ENCODE results near the gene ICAM4. TPM values are rescaled to one million over a fixed set of nuclear protein-coding genes. Genes with fewer than 3 reads are reported as not detected.

ICAM4 gene
- total and polyA plus RNA-seq, 2 of the 8 experiments (the other 6 are each of a cell fraction or from before 2014, with no cell fraction given) = 1.5 to 4.1 TPM

DNA sequence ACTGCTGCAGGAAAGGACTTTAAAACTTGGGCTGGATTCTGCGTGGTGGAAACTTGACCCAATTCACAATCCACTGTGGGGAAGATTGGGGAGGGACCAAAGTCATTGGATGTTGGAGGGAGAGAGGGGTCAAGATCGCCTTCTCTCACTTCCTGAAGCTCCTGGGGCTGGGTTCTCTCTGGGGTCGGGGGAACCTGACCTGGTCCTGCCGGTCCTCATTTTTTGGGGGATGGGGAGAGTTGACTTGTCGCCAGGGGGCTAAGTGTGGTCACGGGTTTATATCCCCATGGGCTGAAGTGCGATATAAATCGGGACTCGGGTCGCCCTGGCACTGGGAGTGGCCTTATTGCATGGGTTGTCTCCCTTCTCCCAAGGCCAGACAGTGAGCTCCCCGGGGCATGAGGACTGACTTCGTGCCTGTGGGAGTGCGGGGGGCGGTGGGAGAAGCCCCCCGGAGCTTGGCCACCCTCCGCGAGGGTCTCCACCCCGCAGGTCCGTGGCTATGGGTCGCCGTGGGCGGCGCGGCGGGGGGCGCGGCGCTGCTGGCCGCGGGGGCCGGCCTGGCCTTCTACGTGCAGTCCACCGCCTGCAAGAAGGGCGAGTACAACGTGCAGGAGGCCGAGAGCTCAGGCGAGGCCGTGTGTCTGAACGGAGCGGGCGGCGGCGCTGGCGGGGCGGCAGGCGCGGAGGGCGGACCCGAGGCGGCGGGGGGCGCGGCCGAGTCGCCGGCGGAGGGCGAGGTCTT lies 9.3 kb downstream of the ICAM4 start (continued):
- TF ChIP-seq FOSL1 (IDR thresholded peaks at IDR 0.05; ENCODE audit: insufficient read depth, low read depth, low read length) (no peak), EGR1 (IDR thresholded peaks at IDR 0.05; ENCODE audit: borderline replicate concordance, low read depth, low read length) (no peak), HDAC6 (IDR thresholded peaks at IDR 0.05; ENCODE audit: low read depth, low read length) (no peak), SAP30 (IDR thresholded peaks at IDR 0.05; ENCODE audit: insufficient read depth, insufficient replicate concordance, low read length) (no peak), SP2 (IDR thresholded peaks at IDR 0.05; ENCODE audit: low read length) (no peak), NRF1 (IDR thresholded peaks at IDR 0.05; ENCODE audit: low read depth, low read length) (no peak), JUND (IDR thresholded peaks at IDR 0.05; ENCODE audit: low read length) (no peak), GABPA (IDR thresholded peaks at IDR 0.05; ENCODE audit: borderline replicate concordance, insufficient read depth, low read length) (no peak)
- TF ChIP-seq, protein P1, sequence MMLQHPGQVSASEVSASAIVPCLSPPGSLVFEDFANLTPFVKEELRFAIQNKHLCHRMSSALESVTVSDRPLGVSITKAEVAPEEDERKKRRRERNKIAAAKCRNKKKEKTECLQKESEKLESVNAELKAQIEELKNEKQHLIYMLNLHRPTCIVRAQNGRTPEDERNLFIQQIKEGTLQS (IDR thresholded peaks at IDR 0.05; ENCODE audit: insufficient read depth, low read depth, low read length) = no peak
- TF ChIP-seq, protein P2, sequence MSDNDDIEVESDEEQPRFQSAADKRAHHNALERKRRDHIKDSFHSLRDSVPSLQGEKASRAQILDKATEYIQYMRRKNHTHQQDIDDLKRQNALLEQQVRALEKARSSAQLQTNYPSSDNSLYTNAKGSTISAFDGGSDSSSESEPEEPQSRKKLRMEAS (IDR thresholded peaks at IDR 0.05) = peak; percentile 89
